ENCODE measurements around the gene UNC93A.

UNC93A gene

GRCh38 chr6:167293088-167293589, 2.0 kb downstream of the UNC93A start:
- DNase-seq (ENCODE audit: low read depth) = no peak

GRCh38 chr6:167293590-167294091, 2.5 kb downstream of the UNC93A start:
- no peak for DNase-seq (ENCODE audit: low read depth)

GRCh38 chr6:167294241-167294640, 3.1 kb downstream of the UNC93A start:
- DNase-seq (ENCODE audit: low read depth) = no peak

GRCh38 chr6:167294651-167295494, 3.8 kb downstream of the UNC93A start:
- no peak for DNase-seq (ENCODE audit: low read depth)

- no peak for DNase-seq (ENCODE audit: low read depth)
These were observed 4.6 kb downstream of the UNC93A start for GRCh38 chr6:167295495-167296292.

GRCh38 chr6:167296293-167296690, 5.2 kb downstream of the UNC93A start:
- DNase-seq (ENCODE audit: low read depth) = no peak

- DNase-seq (ENCODE audit: low read depth) = no peak
These were observed 5.8 kb downstream of the UNC93A start for GRCh38 chr6:167296902-167297301.

- no peak for DNase-seq (ENCODE audit: low read depth)
These were observed 7.0 kb downstream of the UNC93A start for GRCh38 chr6:167298127-167298526.

GRCh38 chr6:167299641-167300308, 8.7 kb downstream of the UNC93A start:
- DNase-seq (ENCODE audit: low read depth) = no peak

GRCh38 chr6:167300902-167301777, 10.0 kb downstream of the UNC93A start:
- no peak for DNase-seq (ENCODE audit: low read depth)

- no peak for DNase-seq (ENCODE audit: low read depth)
These were observed 11.0 kb downstream of the UNC93A start for GRCh38 chr6:167302074-167302473.

GRCh38 chr6:167302796-167303195, 11.7 kb downstream of the UNC93A start:
- no peak for DNase-seq (ENCODE audit: low read depth)

- DNase-seq (ENCODE audit: low read depth) = no peak
These were observed 12.8 kb downstream of the UNC93A start for GRCh38 chr6:167303675-167304625.

- no peak for DNase-seq (ENCODE audit: low read depth)
These were observed 13.8 kb downstream of the UNC93A start for GRCh38 chr6:167304912-167305311.

GRCh38 chr6:167305796-167306195, 14.7 kb downstream of the UNC93A start:
- no peak for DNase-seq (ENCODE audit: low read depth)

- DNase-seq (ENCODE audit: low read depth) = no peak
These were observed 15.4 kb downstream of the UNC93A start for GRCh38 chr6:167306401-167306998.

- no peak for DNase-seq (ENCODE audit: low read depth)
These were observed 16.3 kb downstream of the UNC93A start for GRCh38 chr6:167307342-167307955.

GRCh38 chr6:167308207-167308606, 17.1 kb downstream of the UNC93A start:
- no peak for DNase-seq (ENCODE audit: low read depth)
